Sigmoid colon (tissue), 7 donors: ENCODE data around the gene CLDN6. TPM values are rescaled to one million over a fixed set of nuclear protein-coding genes. Genes with fewer than 3 reads are reported as not detected.

Experiments used
- DNase-seq: peaks from one replicate; pipeline ENCODE4 v3.0.0-alpha.2; 2019
- H3K27ac ChIP-seq, 4 donors: fragments of 200-600 bp; sonication (generic); one replicate each; pipeline ENCODE4 v1.5.1; 2016 to 2019; ENCODE audit warnings: mild to moderate bottlenecking in 1 of 4
- H3K27me3 ChIP-seq, 3 donors: fragments of 200-600 bp; sonication (generic); one replicate each; pipeline ENCODE4 v1.5.1; 2019; ENCODE audit warnings: mild to moderate bottlenecking in 1 of 3
- H3K36me3 ChIP-seq, 4 donors: fragments of 200-600 bp; sonication (generic); one replicate each; pipeline ENCODE4 v1.5.1; 2016 to 2019
- H3K4me1 ChIP-seq, 4 donors: fragments of 200-600 bp; sonication (generic); one replicate each; pipeline ENCODE4 v1.5.1; 2017 to 2019
- H3K4me3 ChIP-seq, 4 donors: fragments of 200-600 bp; sonication (generic); one replicate each; pipeline ENCODE4 v1.5.1; 2017 to 2019; ENCODE audit warnings: mild to moderate bottlenecking in 2 of 4, moderate library complexity in 1 of 4
- H3K9me3 ChIP-seq, 4 donors: fragments of 200-600 bp in 3 of 4; sonication (generic) in 3 of 4; one replicate each; pipeline versions ENCODE4 v1.5.1 to v1.6.1; 2013 to 2019
- CTCF ChIP-seq, 4 experiments: fragments of 450-650 bp in 3 of 4; fragments of 200-600 bp in 1 of 4; IDR thresholded peaks; one replicate each; pipeline ENCODE4 v1.5.1; 2016 to 2019; ENCODE audit warnings: antibody characterized with exemption in 4 of 4, mild to moderate bottlenecking in 3 of 4, moderate library complexity in 2 of 4
- EP300 ChIP-seq, 4 donors: sonication (generic); formaldehyde crosslinking; IDR thresholded peaks; one replicate each; pipeline ENCODE4 v1.6.1; 2017; ENCODE audit warnings: antibody characterized with exemption in 4 of 4
- POLR2A ChIP-seq, 2 donors: fragments of 450-650 bp; IDR thresholded peaks; one replicate each; pipeline ENCODE4 v1.6.1; 2016; ENCODE audit warnings: antibody characterized with exemption in 2 of 2, mild to moderate bottlenecking in 2 of 2, moderate library complexity in 2 of 2
- POLR2AphosphoS5 ChIP-seq, 4 donors: sonication (generic); formaldehyde crosslinking; IDR thresholded peaks; one replicate each; pipeline ENCODE4 v1.6.1; 2017; ENCODE audit warnings: antibody characterized with exemption in 4 of 4
- WGBS, 2 donors: extraction: QIAGEN DNeasy Blood & Tissue Kit; methylation state at CpG; one replicate each; pipeline ENCODE4 v1.1.7; 2013; 5-methylcytosine and 5-hydroxymethylcytosine counted together
- intact Hi-C: fragments of 100-400 bp; cut with DNase I; formaldehyde crosslinking; loops from one replicate; pipeline ENCODE4 v1.15.1; 2023
- polyA plus RNA-seq, 3 donors: library from polyadenylated mRNA; stranded (reverse); fragments of 200-250 nt; gene quantifications; one replicate each; pipeline ENCODE4 v1.2.3, GENCODE V29; 2013
- total RNA-seq, 4 donors: library from RNA; depleted of rRNA; stranded (reverse); fragments of >200 nt; gene quantifications; one replicate each; pipeline ENCODE4 v1.1.0, GENCODE V29; 2016
- donor health status: healthy with polysubstance abuse.
- donor health status: Bipolar disorder and iron deficiency.
- donor health status: healthy.

Gene CLDN6
- total and polyA plus RNA-seq, 7 donors = not detected

- TF ChIP-seq POLR2A (IDR thresholded peaks at IDR 0.05) (no peak), EP300 (IDR thresholded peaks at IDR 0.05) (no peak), POLR2AphosphoS5 (IDR thresholded peaks at IDR 0.05) (no peak), CTCF (IDR thresholded peaks at IDR 0.05) (no peak)
- peaks cover 0 to 29% (median 26%) of the 10 kb centered on the region in 4 donors for H3K4me1 ChIP-seq
- H3K4me3 ChIP-seq = no peak overlapping the region
- no peak overlapping the region for H3K27ac ChIP-seq
- H3K9me3 ChIP-seq = no peaks in the 10 kb centered on the region
- H3K27me3 ChIP-seq = peaks cover 0 to 3% (median 0%) of the 10 kb centered on the region in 3 donors
- DNase-seq = no peak
- 92 to 93% methylated on average over 8 of the region's 8 CpGs for WGBS, 2 donors
- intact Hi-C loops = no loop called here
- H3K36me3 ChIP-seq = no peaks in the 10 kb centered on the region
Measured at GRCh38 chr16:3063625-3064386, 45.8 kb upstream of the CLDN6 start.

GRCh38 chr16:3062553-3062952 is 44.6 kb upstream of the CLDN6 start:
- Histone ChIP-seq H3K4me3 (no peak overlapping the region), H3K27ac (no peak overlapping the region), H3K27me3 (peaks cover 0 to 12% (median 0%) of the 10 kb centered on the region in 3 donors), H3K9me3 (no peaks in the 10 kb centered on the region), H3K4me1 (peaks cover 0 to 41% (median 35%) of the 10 kb centered on the region in 4 donors), H3K36me3 (no peaks in the 10 kb centered on the region)
- TF ChIP-seq CTCF (IDR thresholded peaks at IDR 0.05) (no peak), EP300 (IDR thresholded peaks at IDR 0.05) (no peak), POLR2AphosphoS5 (IDR thresholded peaks at IDR 0.05) (no peak), POLR2A (IDR thresholded peaks at IDR 0.05) (no peak)
- no peak for DNase-seq
- intact Hi-C loops = no loop called here
- 91 to 93% methylated on average over 6 of the region's 6 CpGs for WGBS, 2 donors

GRCh38 chr16:3060339-3061127 is 42.5 kb upstream of the CLDN6 start:
- Histone ChIP-seq H3K36me3 (no peaks in the 10 kb centered on the region), H3K4me3 (no peak overlapping the region), H3K4me1 (peaks cover 0 to 32% (median 29%) of the 10 kb centered on the region in 4 donors), H3K9me3 (no peaks in the 10 kb centered on the region), H3K27me3 (peaks cover 0 to 12% (median 0%) of the 10 kb centered on the region in 3 donors), H3K27ac (no peak overlapping the region)
- TF ChIP-seq POLR2AphosphoS5 (IDR thresholded peaks at IDR 0.05) (no peak), EP300 (IDR thresholded peaks at IDR 0.05) (no peak), POLR2A (IDR thresholded peaks at IDR 0.05) (no peak), CTCF (IDR thresholded peaks at IDR 0.05) (no peak)
- intact Hi-C loops = no loop called here
- DNase-seq = no peak
- WGBS, 2 donors = 81 to 83% methylated on average over 14 of the region's 14 CpGs

GRCh38 chr16:3059723-3060242 is 41.8 kb upstream of the CLDN6 start:
- intact Hi-C loops = loop anchor here (2.0 kb wide), 2 partner anchors 69 to 107 kb away; no protein-coding TSS in a partner anchor
- Histone ChIP-seq H3K27ac (peak overlapping the region; percentile 65 to 74 (median 66)), H3K9me3 (no peaks in the 10 kb centered on the region), H3K36me3 (no peaks in the 10 kb centered on the region), H3K4me1 (peaks cover 0 to 25% (median 22%) of the 10 kb centered on the region in 4 donors), H3K27me3 (peaks cover 0 to 12% (median 0%) of the 10 kb centered on the region in 3 donors), H3K4me3 (peak overlapping the region; percentile 70 to 91 (median 80))
- DNase-seq = no peak
- 48 to 58% methylated on average over 9 of the region's 9 CpGs for WGBS, 2 donors
- no peak for TF ChIP-seq POLR2AphosphoS5 (IDR thresholded peaks at IDR 0.05)
- TF ChIP-seq POLR2A (IDR thresholded peaks at IDR 0.05) = no peak
- no peak for TF ChIP-seq CTCF (IDR thresholded peaks at IDR 0.05)
- no peak for TF ChIP-seq EP300 (IDR thresholded peaks at IDR 0.05)
